Testis (tissue), 2 donors: Measurements from ENCODE around the gene MED27.

Experiments used
- POLR2A ChIP-seq: fragments of 450-650 bp; IDR thresholded peaks from one replicate; pipeline ENCODE4 v1.6.1; 2017; ENCODE audit warnings: antibody characterized with exemption, mild to moderate bottlenecking, moderate library complexity
- TF ChIP-seq, protein P1 (sequence below), 3 experiments: fragments of 450-650 bp in 2 of 3; fragments of 200-600 bp in 1 of 3; sonication (generic) in 1 of 3; IDR thresholded peaks; one replicate each; pipeline ENCODE4 v1.5.1; 2016 to 2019; ENCODE audit warnings: antibody characterized with exemption in 3 of 3, mild to moderate bottlenecking in 2 of 3, moderate library complexity in 1 of 3

DNA sequence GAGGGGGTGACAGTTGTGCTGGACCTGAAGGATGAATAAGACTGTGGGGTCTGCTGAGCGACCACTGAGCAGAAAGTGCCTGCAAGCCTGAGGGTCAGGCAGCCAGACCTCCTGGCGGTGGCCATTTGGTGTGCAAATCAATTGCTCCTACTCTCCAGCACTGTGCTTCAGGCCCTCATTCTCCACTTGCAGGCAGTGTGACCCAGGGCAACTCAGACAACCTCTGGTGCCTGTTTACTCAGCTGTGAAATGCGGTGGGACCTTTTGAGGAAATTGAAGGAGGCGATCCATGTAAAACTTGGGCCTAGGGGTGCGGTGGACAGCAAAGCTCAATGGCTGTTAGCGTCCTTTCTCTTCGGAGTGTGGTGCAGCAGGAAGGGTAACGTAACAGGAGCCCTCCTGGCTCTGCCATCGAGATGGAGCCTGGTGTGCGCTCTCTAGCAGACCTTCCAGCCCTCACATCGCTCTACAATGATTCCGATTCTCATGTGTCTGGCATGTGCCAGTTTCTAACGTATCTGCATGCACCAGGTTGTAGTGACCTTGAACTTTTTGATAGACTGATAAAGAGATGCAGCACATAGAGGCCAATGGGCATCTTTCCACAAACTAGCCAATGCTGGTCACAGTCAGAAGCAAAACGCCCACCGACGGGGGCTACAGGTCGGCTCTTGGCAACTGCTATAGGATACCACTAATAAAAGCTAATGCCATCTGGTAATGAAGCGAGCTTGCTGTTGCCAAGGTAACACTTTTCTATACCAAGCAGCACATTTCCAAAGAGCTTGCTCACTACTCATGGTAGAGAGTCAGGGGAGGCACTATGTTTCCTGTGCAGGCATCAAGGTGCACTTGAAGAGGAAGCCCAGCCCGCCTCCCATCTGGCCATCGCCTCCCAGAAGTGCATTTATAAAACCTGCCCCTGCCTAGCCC is 180.1 kb downstream of the MED27 start:
- TF ChIP-seq POLR2A, result no peak
- TF ChIP-seq, protein P1, sequence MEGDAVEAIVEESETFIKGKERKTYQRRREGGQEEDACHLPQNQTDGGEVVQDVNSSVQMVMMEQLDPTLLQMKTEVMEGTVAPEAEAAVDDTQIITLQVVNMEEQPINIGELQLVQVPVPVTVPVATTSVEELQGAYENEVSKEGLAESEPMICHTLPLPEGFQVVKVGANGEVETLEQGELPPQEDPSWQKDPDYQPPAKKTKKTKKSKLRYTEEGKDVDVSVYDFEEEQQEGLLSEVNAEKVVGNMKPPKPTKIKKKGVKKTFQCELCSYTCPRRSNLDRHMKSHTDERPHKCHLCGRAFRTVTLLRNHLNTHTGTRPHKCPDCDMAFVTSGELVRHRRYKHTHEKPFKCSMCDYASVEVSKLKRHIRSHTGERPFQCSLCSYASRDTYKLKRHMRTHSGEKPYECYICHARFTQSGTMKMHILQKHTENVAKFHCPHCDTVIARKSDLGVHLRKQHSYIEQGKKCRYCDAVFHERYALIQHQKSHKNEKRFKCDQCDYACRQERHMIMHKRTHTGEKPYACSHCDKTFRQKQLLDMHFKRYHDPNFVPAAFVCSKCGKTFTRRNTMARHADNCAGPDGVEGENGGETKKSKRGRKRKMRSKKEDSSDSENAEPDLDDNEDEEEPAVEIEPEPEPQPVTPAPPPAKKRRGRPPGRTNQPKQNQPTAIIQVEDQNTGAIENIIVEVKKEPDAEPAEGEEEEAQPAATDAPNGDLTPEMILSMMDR (IDR thresholded peaks at IDR 0.05), result no peak
